Ishikawa (cell line): ENCODE measurements around the gene DROSHA.

ENCODE experiments used
- CEBPB ChIP-seq: IDR thresholded peaks from 2 replicates; pipeline ENCODE4 v1.6.1; 2012
- CREB1 ChIP-seq: IDR thresholded peaks from 2 replicates; pipeline ENCODE4 v1.6.1; 2012; ENCODE audit warnings: low read depth
- EGR1 ChIP-seq: IDR thresholded peaks from 2 replicates; pipeline ENCODE4 v1.6.1; 2012
- EP300 ChIP-seq: IDR thresholded peaks from 2 replicates; pipeline ENCODE4 v1.6.1; 2012; ENCODE audit warnings: borderline replicate concordance
- FOXM1 ChIP-seq: IDR thresholded peaks from 2 replicates; pipeline ENCODE4 v1.6.1; 2012; ENCODE audit warnings: low read depth, borderline replicate concordance
- MAX ChIP-seq: IDR thresholded peaks from 2 replicates; pipeline ENCODE4 v1.6.1; 2012
- NFIC ChIP-seq: IDR thresholded peaks from 2 replicates; pipeline ENCODE4 v1.6.1; 2012
- RAD21 ChIP-seq: IDR thresholded peaks from 2 replicates; pipeline ENCODE4 v1.6.1; 2012; ENCODE audit warnings: low read depth
- REST ChIP-seq: IDR thresholded peaks from 2 replicates; pipeline ENCODE4 v1.6.1; 2012; ENCODE audit warnings: low read depth, mild to moderate bottlenecking
- TAF1 ChIP-seq: IDR thresholded peaks from 2 replicates; pipeline ENCODE4 v1.6.1; 2012; ENCODE audit warnings: low read depth, mild to moderate bottlenecking
- TCF12 ChIP-seq: IDR thresholded peaks from 2 replicates; pipeline ENCODE4 v1.6.1; 2012; ENCODE audit warnings: low read depth
- TEAD4 ChIP-seq: IDR thresholded peaks from 2 replicates; pipeline ENCODE4 v1.6.1; 2012
- USF1 ChIP-seq: IDR thresholded peaks from 2 replicates; pipeline ENCODE4 v1.6.1; 2012
- YY1 ChIP-seq: IDR thresholded peaks from 2 replicates; pipeline ENCODE4 v1.6.1; 2012; ENCODE audit warnings: low read depth
- ZBTB7A ChIP-seq: IDR thresholded peaks from 2 replicates; pipeline ENCODE4 v1.6.1; 2012; ENCODE audit warnings: low read depth

Gene DROSHA

GRCh38 chr5:31523041-31523440 is 8.9 kb downstream of the DROSHA start:
- TF ChIP-seq FOXM1 (no peak), TCF12 (no peak), CEBPB (no peak), EP300 (no peak), REST (no peak)

- TF ChIP-seq EP300 (no peak), EGR1 (no peak), ZBTB7A (no peak), CREB1 (no peak), FOXM1 (no peak), REST (no peak), USF1 (no peak), TAF1 (no peak), RAD21 (no peak), CEBPB (no peak), MAX (no peak), NFIC (no peak), TEAD4 (no peak)
These were observed 15.1 kb downstream of the DROSHA start for GRCh38 chr5:31516802-31517201.

- TF ChIP-seq FOXM1 (no peak), MAX (no peak), TCF12 (no peak), NFIC (no peak), TAF1 (no peak), EP300 (no peak), EGR1 (no peak), CREB1 (no peak), YY1 (no peak), RAD21 (no peak), TEAD4 (no peak), CEBPB (no peak), REST (no peak), USF1 (no peak), ZBTB7A (no peak)
These were observed 20.6 kb downstream of the DROSHA start for GRCh38 chr5:31511305-31511704.

- TF ChIP-seq REST (no peak), NFIC (no peak), EP300 (no peak), TEAD4 (no peak), YY1 (no peak), TAF1 (no peak), EGR1 (no peak), RAD21 (no peak)
These were observed 27.4 kb downstream of the DROSHA start for GRCh38 chr5:31504529-31504928.
